RWPE2 (cell line): ENCODE data around the gene EIF5A.
A peak's percentile ranks its signal among the peaks of the same experiment; 100 is the strongest.

Experiments used
- ATAC-seq: fragments of 200-7000 bp; cut with Tn5 transposase; 3 replicates; pipeline ENCODE4 v1.9.1; 2021; ENCODE audit warnings: low read depth
- DNase-seq: peaks from one replicate; pipeline ENCODE4 v3.0.0-alpha.2; 2020; ENCODE audit warnings: low spot score
- H3K27ac ChIP-seq: fragments of 450-650 bp; 2 replicates; pipeline ENCODE4 v1.5.1; 2017; ENCODE audit warnings: mild to moderate bottlenecking; ENCODE audit not compliant: poor library complexity, severe bottlenecking
- H3K27me3 ChIP-seq: fragments of 250-450 bp; sonication (Bioruptor Pico); 2 replicates; pipeline ENCODE4 v1.5.1; 2021; ENCODE audit warnings: mild to moderate bottlenecking, moderate library complexity; ENCODE audit not compliant: insufficient read depth, poor library complexity, severe bottlenecking
- H3K36me3 ChIP-seq: fragments of 250-450 bp; sonication (Bioruptor Pico); 2 replicates; pipeline ENCODE4 v1.5.1; 2020; ENCODE audit warnings: low read depth, mild to moderate bottlenecking, moderate library complexity
- H3K4me1 ChIP-seq: fragments of 250-450 bp; sonication (Bioruptor Pico); 2 replicates; pipeline ENCODE4 v1.5.1; 2021; ENCODE audit warnings: mild to moderate bottlenecking, moderate library complexity; ENCODE audit not compliant: insufficient read depth, poor library complexity, severe bottlenecking
- H3K4me3 ChIP-seq: fragments of 250-450 bp; sonication (Bioruptor Pico); 2 replicates; pipeline ENCODE4 v1.5.1; 2021; ENCODE audit warnings: mild to moderate bottlenecking, moderate library complexity; ENCODE audit not compliant: severe bottlenecking
- H3K9me3 ChIP-seq: fragments of 250-450 bp; sonication (Bioruptor Pico); 2 replicates; pipeline ENCODE4 v1.5.1; 2021; ENCODE audit warnings: mild to moderate bottlenecking, moderate library complexity; ENCODE audit not compliant: severe bottlenecking
- CTCF ChIP-seq: fragments of 450-650 bp; IDR thresholded peaks from one replicate; pipeline ENCODE4 v1.5.1; 2017; ENCODE audit warnings: mild to moderate bottlenecking, moderate library complexity; ENCODE audit not compliant: poor library complexity, severe bottlenecking

The EIF5A gene

GRCh38 chr17:7308625-7309433 lies 1.4 kb downstream of the EIF5A start:
- Histone ChIP-seq H3K9me3 (no peaks in the 10 kb centered on the region), H3K27me3 (no peaks in the 10 kb centered on the region), H3K4me3 (peak overlapping the region; percentile 93), H3K4me1 (peaks cover 8% of the 10 kb centered on the region), H3K36me3 (peaks cover 54% of the 10 kb centered on the region), H3K27ac (peak overlapping the region; percentile 94)
- no peak for TF ChIP-seq CTCF
- no peak for DNase-seq
- peak; percentile 31 for ATAC-seq

GRCh38 chr17:7309628-7310027 lies 2.2 kb downstream of the EIF5A start:
- TF ChIP-seq CTCF = no peak
- Histone ChIP-seq H3K4me1 (peaks cover 11% of the 10 kb centered on the region), H3K36me3 (peaks cover 55% of the 10 kb centered on the region), H3K4me3 (no peak overlapping the region), H3K27me3 (no peaks in the 10 kb centered on the region), H3K27ac (peak overlapping the region; percentile 94), H3K9me3 (no peaks in the 10 kb centered on the region)
- DNase-seq = no peak
- ATAC-seq = no peak

- TF ChIP-seq CTCF = no peak
- peaks cover 64% of the 10 kb centered on the region for H3K36me3 ChIP-seq
- DNase-seq (no peak), ATAC-seq (no peak)
- H3K27ac ChIP-seq = no peak overlapping the region
- H3K4me3 ChIP-seq = no peak overlapping the region
- peaks cover 11% of the 10 kb centered on the region for H3K4me1 ChIP-seq
- no peaks in the 10 kb centered on the region for H3K27me3 ChIP-seq
- no peaks in the 10 kb centered on the region for H3K9me3 ChIP-seq
Measured at GRCh38 chr17:7311110-7311705, 3.8 kb downstream of the EIF5A start.

GRCh38 chr17:7312432-7313087 lies 5.1 kb downstream of the EIF5A start:
- no peak for TF ChIP-seq CTCF
- peaks cover 11% of the 10 kb centered on the region for H3K4me1 ChIP-seq

More at GRCh38 chr17:7312432-7313087, 5.1 kb downstream of the EIF5A start:
- peak overlapping the region; percentile 78 for H3K27ac ChIP-seq
- no peak overlapping the region for H3K4me3 ChIP-seq
- ATAC-seq = no peak
- peaks cover 75% of the 10 kb centered on the region for H3K36me3 ChIP-seq
- H3K27me3 ChIP-seq = no peaks in the 10 kb centered on the region
- no peaks in the 10 kb centered on the region for H3K9me3 ChIP-seq
- no peak for DNase-seq
